ENCODE data around the gene TMEM238L. TPM values are rescaled to one million over a fixed set of nuclear protein-coding genes. Genes with fewer than 3 reads are reported as not detected.

The TMEM238L gene
- total and polyA plus RNA-seq, 10 donors = not detected

GRCh38 chr17:10836966-10837590 is 33.2 kb upstream of the TMEM238L start:
- DNase-seq = no peak
- no peak overlapping the region for H3K4me3 ChIP-seq
- WGBS, 5 donors = 83 to 89% (median 85%) methylated on average over 15 of the region's 15 CpGs
- no peak overlapping the region for H3K27ac ChIP-seq
- intact Hi-C loops (cut with DNase I; ENCODE audit: low total_unique reads) = no loop called here
- no peaks in the 10 kb centered on the region for H3K4me1 ChIP-seq
- TF ChIP-seq POLR2A (IDR thresholded peaks at IDR 0.05) (no peak), POLR2AphosphoS5 (IDR thresholded peaks at IDR 0.05) (no peak), CTCF (IDR thresholded peaks at IDR 0.05 in 8 of 11, conservative IDR thresholded peaks at IDR 0.05 in 3 of 11) (no peak)
- no peaks in the 10 kb centered on the region for H3K36me3 ChIP-seq
- H3K27me3 ChIP-seq (replicated peaks in 1 of 7) = no peaks in the 10 kb centered on the region
- no peaks in the 10 kb centered on the region for H3K9me3 ChIP-seq

- H3K27ac ChIP-seq = no peak overlapping the region
- H3K27me3 ChIP-seq (replicated peaks in 1 of 7) = no peaks in the 10 kb centered on the region
- no peaks in the 10 kb centered on the region for H3K9me3 ChIP-seq
- intact Hi-C loops (cut with DNase I; ENCODE audit: low total_unique reads) = no loop called here
- TF ChIP-seq POLR2A (IDR thresholded peaks at IDR 0.05) = no peak
- no peak for TF ChIP-seq POLR2AphosphoS5 (IDR thresholded peaks at IDR 0.05)
- no peak for TF ChIP-seq CTCF (IDR thresholded peaks at IDR 0.05 in 8 of 11, conservative IDR thresholded peaks at IDR 0.05 in 3 of 11)
- no peaks in the 10 kb centered on the region for H3K4me1 ChIP-seq
- no peak for DNase-seq
- 75 to 88% (median 85%) methylated on average over 7 of the region's 7 CpGs for WGBS, 5 donors
- no peak overlapping the region for H3K4me3 ChIP-seq
- H3K36me3 ChIP-seq = no peaks in the 10 kb centered on the region
These were observed 32.2 kb upstream of the TMEM238L start for GRCh38 chr17:10836145-10836544.

GRCh38 chr17:10831696-10832095 is 27.8 kb upstream of the TMEM238L start:
- no peaks in the 10 kb centered on the region for H3K4me1 ChIP-seq
- TF ChIP-seq CTCF (IDR thresholded peaks at IDR 0.05 in 8 of 11, conservative IDR thresholded peaks at IDR 0.05 in 3 of 11) (no peak), POLR2A (IDR thresholded peaks at IDR 0.05) (no peak), POLR2AphosphoS5 (IDR thresholded peaks at IDR 0.05) (no peak)
- H3K36me3 ChIP-seq = no peaks in the 10 kb centered on the region
- no peak overlapping the region for H3K27ac ChIP-seq
- no peaks in the 10 kb centered on the region for H3K9me3 ChIP-seq
- no peaks in the 10 kb centered on the region for H3K27me3 ChIP-seq (replicated peaks in 1 of 7)
- DNase-seq = no peak
- 86 to 95% (median 89%) methylated on average over 5 of the region's 5 CpGs for WGBS, 5 donors
- intact Hi-C loops (cut with DNase I; ENCODE audit: low total_unique reads) = no loop called here
- no peak overlapping the region for H3K4me3 ChIP-seq

GRCh38 chr17:10827898-10828552 is 24.1 kb upstream of the TMEM238L start:
- Histone ChIP-seq H3K4me1 (no peaks in the 10 kb centered on the region), H3K36me3 (no peaks in the 10 kb centered on the region), H3K4me3 (no peak overlapping the region), H3K27me3 (replicated peaks in 1 of 7) (no peaks in the 10 kb centered on the region), H3K27ac (no peak overlapping the region), H3K9me3 (no peaks in the 10 kb centered on the region)
- intact Hi-C loops (cut with DNase I; ENCODE audit: low total_unique reads) = no loop called here
- 37 to 76% (median 61%) methylated on average over 5 of the region's 5 CpGs for WGBS, 5 donors
- DNase-seq = no peak
- TF ChIP-seq POLR2A (IDR thresholded peaks at IDR 0.05) (no peak), CTCF (IDR thresholded peaks at IDR 0.05 in 8 of 11, conservative IDR thresholded peaks at IDR 0.05 in 3 of 11) (no peak), POLR2AphosphoS5 (IDR thresholded peaks at IDR 0.05) (no peak)
